ENCODE measurements around the gene ARID3A. TPM values are rescaled to one million over a fixed set of nuclear protein-coding genes. Genes with fewer than 3 reads are reported as not detected.

The ARID3A gene
- total and polyA plus RNA-seq, 2 of the 13 experiments (the other 11 are each of a cell fraction or from before 2014, with no cell fraction given): 71.3 to 77.9 TPM

DNA sequence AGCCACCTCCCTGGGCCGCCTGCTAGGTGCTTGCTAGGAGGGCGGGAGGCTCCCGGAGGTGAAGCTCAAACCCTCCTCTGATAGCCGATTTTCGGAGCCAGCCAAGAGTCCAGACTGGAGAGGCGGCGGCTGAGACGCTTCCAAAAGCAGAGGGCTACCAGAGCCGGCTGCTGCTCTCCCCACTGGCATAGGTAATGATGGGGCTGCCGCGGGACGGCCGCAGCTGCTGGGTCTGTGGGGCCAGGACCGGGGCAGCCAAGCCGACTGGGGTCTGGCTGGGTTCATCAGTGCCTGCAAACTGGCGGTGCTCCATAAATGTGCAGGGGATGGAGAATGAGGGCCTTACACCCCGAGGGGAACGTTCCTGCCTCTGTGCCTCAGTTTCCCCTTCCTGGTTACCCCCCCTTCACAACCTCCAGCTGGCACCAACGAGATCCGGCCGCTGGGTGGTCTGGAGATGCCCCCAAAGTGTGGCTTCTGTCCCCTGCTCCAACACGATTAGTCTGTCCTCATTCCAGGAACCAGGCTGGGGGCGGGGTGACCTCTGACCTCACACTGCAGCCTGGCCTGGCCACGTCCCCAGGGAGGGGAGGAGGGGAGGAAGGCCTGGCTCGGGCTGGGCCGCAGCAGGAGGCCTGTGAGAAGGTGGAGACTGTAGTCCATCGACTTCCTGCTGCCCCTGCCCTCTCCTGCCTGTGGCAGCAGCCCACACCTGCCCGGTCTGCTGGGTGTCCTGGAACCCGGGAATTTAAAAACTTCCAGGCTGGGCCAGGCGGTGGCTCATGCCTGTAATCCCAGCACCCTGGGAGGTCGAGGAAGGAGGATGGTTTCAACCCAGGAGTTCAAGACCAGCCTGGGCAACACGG is 54.5 kb downstream of the ARID3A start (continued):
- TF ChIP-seq ZBTB7A (CRISPR knock-in tag; IDR thresholded peaks at IDR 0.05) (peak; percentile 95), NFKBIZ (CRISPR knock-in tag; IDR thresholded peaks at IDR 0.05) (peak; percentile 48; the same call in 1 of the 2 replicates), ZNF772 (CRISPR knock-in tag; IDR thresholded peaks at IDR 0.05) (peak; percentile 96), SMAD9 (CRISPR knock-in tag; IDR thresholded peaks at IDR 0.05) (0 out of 2 replicates have a peak, but pooled peaks have one; percentile 20), ZNF350 (CRISPR knock-in tag; IDR thresholded peaks at IDR 0.05; ENCODE audit: borderline replicate concordance, low read depth) (peak; percentile 94), ZSCAN25 (CRISPR knock-in tag; IDR thresholded peaks at IDR 0.05) (peak; percentile 53; the same call in 1 of the 2 replicates), POLR2AphosphoS2 (IDR thresholded peaks at IDR 0.05; ENCODE audit: low read depth, low read length) (no peak)
- TF ChIP-seq, protein P1, sequence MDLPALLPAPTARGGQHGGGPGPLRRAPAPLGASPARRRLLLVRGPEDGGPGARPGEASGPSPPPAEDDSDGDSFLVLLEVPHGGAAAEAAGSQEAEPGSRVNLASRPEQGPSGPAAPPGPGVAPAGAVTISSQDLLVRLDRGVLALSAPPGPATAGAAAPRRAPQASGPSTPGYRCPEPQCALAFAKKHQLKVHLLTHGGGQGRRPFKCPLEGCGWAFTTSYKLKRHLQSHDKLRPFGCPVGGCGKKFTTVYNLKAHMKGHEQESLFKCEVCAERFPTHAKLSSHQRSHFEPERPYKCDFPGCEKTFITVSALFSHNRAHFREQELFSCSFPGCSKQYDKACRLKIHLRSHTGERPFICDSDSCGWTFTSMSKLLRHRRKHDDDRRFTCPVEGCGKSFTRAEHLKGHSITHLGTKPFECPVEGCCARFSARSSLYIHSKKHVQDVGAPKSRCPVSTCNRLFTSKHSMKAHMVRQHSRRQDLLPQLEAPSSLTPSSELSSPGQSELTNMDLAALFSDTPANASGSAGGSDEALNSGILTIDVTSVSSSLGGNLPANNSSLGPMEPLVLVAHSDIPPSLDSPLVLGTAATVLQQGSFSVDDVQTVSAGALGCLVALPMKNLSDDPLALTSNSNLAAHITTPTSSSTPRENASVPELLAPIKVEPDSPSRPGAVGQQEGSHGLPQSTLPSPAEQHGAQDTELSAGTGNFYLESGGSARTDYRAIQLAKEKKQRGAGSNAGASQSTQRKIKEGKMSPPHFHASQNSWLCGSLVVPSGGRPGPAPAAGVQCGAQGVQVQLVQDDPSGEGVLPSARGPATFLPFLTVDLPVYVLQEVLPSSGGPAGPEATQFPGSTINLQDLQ (CRISPR knock-in tag; IDR thresholded peaks at IDR 0.05): peak; percentile 63; the same call in 1 of the 2 replicates
- TF ChIP-seq, protein P2, sequence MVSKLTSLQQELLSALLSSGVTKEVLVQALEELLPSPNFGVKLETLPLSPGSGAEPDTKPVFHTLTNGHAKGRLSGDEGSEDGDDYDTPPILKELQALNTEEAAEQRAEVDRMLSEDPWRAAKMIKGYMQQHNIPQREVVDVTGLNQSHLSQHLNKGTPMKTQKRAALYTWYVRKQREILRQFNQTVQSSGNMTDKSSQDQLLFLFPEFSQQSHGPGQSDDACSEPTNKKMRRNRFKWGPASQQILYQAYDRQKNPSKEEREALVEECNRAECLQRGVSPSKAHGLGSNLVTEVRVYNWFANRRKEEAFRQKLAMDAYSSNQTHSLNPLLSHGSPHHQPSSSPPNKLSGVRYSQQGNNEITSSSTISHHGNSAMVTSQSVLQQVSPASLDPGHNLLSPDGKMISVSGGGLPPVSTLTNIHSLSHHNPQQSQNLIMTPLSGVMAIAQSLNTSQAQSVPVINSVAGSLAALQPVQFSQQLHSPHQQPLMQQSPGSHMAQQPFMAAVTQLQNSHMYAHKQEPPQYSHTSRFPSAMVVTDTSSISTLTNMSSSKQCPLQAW (CRISPR knock-in tag; IDR thresholded peaks at IDR 0.05): peak; percentile 89
- TF ChIP-seq, protein P3, sequence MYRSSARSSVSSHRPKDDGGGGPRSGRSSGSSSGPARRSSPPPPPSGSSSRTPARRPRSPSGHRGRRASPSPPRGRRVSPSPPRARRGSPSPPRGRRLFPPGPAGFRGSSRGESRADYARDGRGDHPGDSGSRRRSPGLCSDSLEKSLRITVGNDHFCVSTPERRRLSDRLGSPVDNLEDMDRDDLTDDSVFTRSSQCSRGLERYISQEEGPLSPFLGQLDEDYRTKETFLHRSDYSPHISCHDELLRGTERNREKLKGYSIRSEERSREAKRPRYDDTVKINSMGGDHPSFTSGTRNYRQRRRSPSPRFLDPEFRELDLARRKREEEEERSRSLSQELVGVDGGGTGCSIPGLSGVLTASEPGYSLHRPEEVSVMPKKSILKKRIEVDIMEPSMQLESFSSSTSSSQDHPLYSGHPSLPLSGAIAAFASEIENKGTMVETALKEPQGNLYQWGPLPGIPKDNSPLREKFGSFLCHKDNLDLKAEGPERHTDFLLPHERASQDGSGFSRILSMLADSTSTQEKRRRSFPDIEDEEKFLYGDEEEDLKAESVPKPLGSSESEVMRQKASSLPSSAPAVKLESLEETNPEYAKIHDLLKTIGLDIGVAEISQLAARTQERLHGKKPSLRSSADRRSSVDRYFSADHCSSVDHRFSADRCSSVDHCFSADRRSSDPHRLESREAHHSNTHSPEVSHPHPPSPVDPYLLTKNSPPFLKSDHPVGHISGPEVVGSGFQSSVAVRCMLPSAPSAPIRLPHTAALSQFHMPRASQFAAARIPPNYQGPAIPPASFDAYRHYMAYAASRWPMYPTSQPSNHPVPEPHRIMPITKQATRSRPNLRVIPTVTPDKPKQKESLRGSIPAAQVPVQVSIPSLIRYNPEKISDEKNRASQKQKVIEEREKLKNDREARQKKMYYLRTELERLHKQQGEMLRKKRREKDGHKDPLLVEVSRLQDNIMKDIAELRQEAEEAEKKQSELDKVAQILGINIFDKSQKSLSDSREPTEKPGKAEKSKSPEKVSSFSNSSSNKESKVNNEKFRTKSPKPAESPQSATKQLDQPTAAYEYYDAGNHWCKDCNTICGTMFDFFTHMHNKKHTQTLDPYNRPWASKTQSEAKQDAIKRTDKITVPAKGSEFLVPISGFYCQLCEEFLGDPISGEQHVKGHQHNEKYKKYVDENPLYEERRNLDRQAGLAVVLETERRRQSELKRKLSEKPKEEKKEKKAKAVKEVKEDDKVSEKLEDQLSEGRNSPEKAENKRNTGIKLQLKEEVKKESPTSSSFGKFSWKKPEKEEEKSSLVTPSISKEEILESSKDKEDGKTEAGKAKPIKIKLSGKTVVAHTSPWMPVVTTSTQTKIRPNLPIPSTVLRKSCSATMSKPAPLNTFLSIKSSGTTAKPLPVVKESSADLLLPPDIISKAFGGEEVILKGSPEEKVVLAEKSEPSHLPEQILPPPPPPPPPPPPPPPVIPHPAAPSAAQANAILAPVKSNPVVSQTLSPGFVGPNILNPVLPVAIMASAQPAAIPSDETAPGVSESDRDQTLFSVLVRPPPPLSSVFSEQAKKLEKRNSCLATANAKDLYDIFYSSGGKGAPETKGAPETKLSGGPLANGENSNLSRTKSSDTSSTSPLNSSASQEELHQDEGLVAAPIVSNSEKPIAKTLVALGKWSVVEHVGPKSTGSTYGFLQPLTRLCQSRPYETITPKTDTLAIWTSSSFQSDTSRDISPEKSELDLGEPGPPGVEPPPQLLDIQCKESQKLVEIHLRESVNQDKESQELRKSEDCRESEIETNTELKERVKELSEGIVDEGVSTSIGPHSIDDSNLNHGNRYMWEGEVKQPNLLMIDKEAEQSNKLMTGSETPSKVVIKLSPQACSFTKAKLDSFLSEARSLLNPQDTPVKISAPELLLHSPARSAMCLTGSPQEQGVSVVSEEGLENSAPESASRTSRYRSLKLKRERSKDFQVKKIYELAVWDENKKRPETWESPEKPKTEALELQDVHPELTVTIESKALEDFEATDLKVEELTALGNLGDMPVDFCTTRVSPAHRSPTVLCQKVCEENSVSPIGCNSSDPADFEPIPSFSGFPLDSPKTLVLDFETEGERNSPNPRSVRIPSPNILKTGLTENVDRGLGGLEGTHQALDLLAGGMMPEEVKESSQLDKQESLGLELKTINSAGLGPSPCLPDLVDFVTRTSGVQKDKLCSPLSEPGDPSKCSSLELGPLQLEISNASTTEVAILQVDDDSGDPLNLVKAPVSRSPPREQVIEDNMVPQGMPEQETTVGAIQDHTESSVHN (CRISPR knock-in tag; IDR thresholded peaks at IDR 0.05): peak; percentile 79; the same call in 1 of the 2 replicates
- TF ChIP-seq, protein P4, sequence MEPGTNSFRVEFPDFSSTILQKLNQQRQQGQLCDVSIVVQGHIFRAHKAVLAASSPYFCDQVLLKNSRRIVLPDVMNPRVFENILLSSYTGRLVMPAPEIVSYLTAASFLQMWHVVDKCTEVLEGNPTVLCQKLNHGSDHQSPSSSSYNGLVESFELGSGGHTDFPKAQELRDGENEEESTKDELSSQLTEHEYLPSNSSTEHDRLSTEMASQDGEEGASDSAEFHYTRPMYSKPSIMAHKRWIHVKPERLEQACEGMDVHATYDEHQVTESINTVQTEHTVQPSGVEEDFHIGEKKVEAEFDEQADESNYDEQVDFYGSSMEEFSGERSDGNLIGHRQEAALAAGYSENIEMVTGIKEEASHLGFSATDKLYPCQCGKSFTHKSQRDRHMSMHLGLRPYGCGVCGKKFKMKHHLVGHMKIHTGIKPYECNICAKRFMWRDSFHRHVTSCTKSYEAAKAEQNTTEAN (CRISPR knock-in tag; conservative IDR thresholded peaks at IDR 0.05): peak; percentile 63; the same call in 1 of the 2 replicates

All from HepG2 (cell line).